Pulmonary artery endothelial cell (primary cell): Measurements from ENCODE around the gene SLC4A1. TPM values are rescaled to one million over a fixed set of nuclear protein-coding genes. Genes with fewer than 3 reads are reported as not detected.

Experiments used
- DNase-seq: peaks from one replicate; pipeline ENCODE4 v3.0.0-alpha.2; 2011; ENCODE audit warnings: low read depth, low spot score
- total RNA-seq: library from RNA; depleted of rRNA; stranded (reverse); fragments of >200 nt; gene quantifications from 2 replicates; pipeline ENCODE4 v1.2.3, GENCODE V29; 2014

The SLC4A1 gene
- total RNA-seq, 1 donor from 2014 or later = not detected

DNA sequence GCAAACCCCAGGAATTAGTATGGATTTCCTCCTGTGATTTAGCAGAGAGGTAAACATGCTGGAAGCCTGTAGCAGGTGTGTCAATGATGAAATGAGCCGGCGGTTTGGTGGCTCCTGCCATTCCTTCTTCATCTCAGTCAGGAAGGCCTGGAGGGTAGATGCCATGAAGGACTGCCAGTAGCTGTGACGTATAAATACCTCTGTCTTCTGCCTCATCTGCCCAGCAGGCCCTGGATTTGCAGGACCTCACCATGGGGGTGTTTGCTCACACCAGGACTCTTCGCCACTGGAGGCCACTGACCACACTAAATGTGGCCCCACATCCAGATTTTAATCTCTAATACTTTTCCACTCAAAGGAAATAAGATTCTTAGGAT, 16.1 kb upstream of the SLC4A1 start:
- DNase-seq = no peak

DNA sequence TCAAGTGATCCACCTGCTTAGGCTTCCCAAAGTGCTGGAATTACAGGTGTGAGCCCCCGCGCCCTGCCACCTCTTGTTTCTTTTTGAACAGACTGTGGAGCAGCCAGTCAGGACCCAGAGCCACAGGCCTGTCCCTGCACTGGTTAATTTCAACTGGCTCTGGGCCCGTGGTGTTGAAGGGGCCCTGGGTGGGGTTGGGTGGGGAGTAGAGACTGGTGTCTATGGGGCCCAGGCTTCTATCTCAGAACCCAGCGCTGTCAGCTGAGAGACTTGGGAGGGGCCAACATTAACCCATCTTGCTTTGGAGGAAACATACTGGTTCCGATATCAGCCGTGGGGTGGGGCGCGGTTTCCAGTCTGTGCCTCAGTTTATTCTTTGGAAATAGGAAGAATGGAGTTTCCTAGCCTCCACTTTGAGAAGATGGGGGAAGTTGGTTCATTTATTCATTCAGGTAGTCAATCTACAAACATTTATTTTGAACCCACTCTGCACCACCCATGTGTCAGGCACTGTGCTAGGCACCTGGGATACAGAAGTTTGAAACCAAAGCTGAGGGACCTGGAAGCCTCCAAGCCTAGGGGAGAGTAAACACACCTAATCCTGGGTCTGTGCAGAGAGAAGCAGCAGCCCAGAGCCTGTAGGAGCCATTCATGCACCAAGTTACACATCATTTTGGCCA, 15.5 kb upstream of the SLC4A1 start:
- no peak for DNase-seq

DNA sequence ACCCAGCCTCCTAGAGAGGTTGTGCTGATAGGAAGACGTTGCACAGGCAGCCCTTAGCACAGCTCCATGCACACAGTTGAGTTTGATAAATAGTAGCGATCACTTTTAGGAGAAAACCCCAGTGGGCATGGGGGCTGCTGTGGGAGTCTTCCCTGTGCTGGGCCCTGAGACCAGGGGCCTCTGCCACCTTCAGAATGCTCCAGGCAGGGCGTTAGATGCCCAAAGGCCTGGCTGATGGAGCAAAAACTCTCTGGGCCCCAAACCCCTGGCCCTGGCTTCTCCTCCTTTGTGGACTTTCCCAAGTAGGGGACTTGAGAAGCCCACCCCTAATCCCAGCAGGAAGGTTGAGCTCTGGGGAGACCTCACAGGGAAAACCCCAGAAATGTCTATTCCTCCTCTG, 14.3 kb upstream of the SLC4A1 start:
- DNase-seq = no peak

DNA sequence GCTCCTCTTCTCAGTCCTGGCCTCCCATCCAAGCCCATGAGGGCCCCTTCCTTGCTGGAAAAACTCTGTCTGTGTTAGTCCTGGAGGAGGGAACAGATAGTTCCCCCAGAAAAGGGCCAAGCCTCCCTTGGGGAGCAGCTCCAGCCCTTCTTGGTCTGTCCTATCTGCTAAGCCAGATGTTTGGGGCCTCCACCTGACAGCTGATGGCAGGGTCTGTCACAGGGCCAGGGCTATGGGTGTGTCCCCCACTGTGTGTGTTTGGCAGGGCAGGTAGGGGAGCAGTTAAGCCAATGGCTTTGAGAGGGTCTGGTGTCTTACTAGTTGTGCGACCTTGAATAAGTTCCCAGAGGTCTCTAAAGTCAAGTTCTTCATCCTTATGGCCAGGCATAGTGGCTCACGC, 13.6 kb upstream of the SLC4A1 start:
- no peak for DNase-seq

DNA sequence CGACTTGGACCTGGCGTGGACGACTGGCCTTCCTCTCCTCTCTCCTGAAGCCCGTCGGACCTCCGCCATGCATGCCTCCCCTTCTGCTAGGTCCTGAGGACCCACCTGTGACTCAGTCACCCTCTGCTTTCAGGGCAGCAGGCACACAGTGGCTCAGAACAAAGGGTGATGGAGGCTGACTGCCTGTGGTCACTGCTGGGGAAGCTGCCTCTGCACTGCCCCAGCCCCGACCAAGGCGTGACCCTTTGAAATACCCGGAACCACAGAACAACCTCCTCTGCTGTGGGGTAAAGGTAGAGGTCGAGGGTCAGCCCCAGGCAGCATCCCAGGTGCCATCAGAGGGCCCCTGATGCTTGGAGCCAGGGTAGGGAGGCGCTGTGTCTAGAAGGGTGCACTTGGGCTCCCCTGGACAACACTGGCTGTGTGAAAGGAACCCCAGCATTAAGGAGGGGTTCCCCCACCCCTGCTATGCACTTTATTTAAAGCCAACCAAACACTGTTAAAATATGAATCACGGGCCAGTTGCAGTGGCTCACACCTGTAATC, 12.5 kb upstream of the SLC4A1 start:
- DNase-seq = no peak

DNA sequence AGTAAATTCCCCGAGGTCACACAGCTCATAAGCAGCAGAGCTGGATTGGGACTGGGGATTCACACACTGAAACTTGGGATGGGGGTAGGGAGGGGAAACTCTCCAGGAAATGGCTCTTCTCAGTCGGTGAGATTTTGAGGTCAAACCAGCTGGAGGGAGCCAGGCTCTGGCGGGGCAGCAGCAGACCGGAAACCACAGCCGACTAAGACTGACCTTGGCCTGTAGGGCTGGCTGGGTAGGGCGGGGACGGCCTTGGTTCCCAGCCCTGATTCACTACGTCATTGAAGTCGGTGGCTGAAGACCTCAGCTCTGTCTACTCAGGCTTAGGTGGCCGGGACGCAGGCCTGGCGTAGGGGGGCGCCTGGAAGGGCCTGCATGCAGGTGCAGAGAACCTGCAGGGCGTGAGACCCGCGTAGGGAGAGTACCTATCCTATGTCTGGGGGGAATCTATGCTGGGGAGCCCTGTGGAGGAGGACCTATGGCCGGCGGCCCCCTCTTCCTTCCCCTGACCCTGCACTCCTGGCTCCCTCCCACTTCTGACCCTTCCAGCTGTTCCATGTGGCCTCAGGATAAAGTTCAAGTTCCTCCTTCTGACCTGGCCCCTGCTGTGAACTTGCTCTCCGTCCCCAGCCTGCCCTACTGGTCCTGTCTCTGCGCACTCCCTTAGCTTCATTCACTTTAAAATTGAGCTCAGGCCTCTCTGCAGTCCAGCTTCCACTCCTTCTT, 11.9 kb upstream of the SLC4A1 start:
- DNase-seq = peak; percentile 59

DNA sequence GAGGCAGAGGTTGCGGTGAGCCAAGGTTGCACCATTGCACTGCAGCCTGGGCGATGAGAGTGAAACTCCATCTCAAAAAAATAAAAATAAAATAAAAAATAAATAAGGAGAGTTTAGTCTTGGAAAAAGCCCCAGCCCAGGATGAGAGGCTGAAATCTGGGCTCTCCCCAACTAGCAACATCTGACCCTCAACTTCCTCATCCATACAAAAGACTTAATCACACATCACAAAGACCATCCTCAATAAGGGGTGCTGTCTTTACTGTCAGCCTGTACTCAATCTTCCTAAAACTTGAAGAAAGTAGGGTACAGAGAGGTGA, 11.4 kb upstream of the SLC4A1 start:
- DNase-seq = no peak

DNA sequence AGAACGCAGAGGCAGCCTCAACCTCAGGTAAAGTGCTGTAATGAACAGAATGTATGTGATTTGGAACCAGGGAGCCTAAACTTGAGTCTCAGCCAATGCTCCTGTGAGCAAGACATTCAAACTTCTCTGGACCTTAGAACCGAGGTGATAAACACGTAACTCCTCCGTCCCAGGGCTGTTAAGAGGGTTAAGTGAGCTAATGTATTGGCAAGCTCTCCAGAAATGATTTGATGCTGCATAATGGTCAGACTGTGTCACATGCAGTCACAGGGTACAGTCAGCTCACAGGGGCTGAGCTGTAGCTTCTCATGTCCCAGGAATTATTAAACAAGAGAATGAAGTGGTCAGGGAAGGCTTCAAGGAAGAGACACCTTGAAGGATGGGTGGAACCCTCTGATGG, 10.0 kb upstream of the SLC4A1 start:
- no peak for DNase-seq

DNA sequence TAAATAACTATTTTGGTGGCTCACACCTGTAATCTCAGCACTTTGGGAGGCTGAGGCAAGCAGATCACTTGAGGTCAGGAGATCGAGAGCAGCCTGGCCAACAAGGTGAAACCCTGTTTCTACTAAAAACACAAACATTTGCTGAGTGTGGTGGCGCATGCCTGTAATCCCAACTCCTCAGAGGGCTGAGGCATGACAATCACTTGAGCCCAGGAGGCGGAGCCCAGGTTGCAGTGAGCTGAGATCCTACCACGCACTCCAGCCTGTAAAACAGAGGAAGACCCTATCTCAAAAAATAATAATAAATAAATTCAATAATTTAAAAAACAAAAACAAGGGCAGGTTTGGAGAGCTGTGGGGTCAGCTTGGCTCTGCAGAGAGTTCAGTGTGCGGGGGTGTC, 5.7 kb upstream of the SLC4A1 start:
- DNase-seq = no peak

DNA sequence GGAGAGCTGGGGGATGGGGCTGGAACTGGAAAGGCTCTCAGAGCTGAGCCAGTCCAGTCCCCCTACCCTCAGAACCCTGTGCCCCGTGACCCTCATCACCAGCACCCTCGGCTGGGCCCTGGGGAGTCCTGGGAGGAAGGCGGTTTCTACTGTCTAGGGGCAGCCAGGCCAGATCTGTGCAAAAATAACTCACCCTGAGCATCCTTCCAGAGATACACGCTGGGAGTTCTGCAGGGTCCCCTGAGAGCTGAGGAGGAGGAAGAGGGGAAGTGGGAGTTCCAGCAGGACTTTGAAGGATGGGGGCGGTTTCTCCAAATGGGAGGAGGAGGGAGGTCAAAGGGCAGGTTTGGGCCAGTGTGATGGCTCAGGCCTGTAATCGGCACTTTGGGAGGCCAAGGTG, 5.0 kb upstream of the SLC4A1 start:
- DNase-seq = no peak

DNA sequence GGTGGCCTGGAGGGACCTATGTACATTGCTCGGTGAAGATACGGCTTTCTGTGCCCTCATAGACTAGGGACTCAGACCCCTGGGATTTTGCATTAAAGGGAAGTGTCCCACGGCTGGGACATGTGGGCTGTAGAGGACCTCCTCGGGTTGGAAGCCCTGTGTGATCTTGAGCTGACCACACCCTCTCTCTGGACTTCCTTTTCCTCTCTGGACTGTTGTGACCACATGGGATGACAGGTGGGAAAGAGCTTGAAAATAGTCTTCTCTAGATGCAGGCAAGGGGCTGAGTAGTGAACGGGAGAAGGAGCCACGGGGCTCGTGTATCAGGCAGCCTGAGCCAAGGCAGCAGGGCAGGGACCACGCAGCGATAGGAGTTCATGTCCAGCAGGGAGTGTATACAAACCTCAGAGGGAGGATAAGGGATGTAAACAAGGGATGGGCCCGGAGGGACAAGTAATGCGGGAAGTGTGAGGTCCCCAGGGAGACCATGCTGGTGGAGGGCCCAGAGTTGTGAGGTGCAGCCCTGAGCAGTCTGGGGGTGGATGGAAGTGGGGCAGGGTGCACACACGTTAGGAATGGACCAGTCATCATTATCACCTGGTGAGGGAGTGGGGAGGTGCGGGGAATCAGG, 4.5 kb upstream of the SLC4A1 start:
- no peak for DNase-seq

DNA sequence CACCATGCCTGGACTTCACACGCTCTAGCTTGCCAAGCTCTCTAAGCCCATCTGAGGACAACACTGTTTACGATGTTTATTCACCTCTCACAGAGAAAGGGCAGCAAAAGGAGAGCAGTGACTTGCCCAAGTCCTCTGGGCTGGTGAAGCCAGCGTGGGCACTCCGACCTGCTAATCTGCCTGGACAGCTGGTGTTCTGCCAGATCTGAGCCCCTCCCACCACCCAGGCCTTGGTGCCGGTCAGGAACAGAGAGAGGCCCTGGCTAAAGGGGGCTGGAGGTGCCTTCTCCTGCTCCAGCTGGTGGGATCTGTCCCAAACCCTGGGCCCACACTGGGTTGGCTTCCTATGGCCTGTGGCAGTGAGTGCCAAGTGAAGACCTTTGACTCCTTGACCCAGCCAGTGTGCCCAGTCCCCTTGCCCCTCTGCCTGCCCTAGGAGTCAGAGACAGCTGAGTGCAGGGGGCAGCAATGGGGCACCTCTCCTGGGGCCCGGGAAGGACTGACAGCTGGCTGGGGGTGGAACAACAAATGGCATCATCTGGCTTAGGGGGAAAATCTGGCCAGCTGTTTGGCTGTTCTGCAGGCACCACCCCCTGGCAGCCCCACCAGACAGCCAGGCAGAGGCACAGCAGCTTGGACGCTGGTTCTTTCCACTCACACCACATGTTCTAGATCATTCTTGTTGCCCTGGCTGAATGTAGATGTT, 1.8 kb upstream of the SLC4A1 start:
- no peak for DNase-seq

DNA sequence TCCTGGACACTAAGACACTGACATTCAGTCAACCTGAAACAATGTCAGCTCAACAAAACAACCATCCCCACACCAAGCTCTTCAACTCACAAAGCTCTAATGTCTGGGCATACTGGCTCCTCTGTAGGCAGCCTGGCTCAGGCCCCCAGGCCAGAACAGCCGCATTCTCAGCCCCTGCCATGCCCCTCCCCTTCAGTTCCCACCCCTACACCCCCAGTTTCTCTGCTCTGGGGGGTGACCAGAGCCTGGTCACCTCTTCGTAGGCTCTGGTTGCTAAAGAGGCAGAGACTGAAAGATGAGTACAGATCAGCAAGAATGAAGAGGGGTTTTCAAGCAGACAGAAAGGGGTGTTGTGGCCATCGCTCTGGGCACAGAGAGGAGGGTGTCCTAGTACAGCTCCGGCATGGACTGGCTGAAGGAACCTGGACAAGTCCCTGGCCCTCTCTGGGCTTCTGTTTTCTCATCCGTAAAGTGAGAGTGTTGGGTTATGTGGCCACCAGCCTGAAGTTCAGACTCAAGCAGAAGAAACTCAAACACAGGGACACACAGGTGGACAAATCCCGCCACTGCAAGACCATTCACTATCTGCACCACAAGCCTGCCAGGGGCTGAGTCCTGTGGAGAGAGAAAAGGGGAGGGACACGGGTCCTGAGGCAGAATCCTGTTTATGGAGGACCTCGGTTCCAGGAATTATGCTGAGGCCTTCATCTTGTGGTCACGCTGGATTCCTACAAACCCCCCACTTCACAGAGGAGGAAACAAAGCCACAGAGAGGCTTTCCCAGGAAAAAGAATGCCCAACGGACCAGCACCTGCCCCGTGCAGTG, 987 bp upstream of the SLC4A1 start:
- no peak for DNase-seq

DNA sequence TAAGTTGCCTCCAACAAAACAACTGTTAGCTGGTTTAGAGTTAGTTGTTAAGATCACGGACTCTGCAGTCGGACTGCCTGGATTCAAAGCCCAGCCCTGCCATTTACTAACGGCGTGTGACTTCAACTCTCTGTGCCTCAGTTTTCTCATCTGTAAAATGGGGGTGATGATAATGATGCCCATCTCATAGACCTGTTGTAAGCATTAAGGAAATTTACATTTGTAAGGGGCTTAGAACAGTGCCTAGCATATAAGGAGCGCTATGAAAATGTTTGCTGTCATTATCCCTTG, 825 bp downstream of the SLC4A1 start:
- DNase-seq = no peak

DNA sequence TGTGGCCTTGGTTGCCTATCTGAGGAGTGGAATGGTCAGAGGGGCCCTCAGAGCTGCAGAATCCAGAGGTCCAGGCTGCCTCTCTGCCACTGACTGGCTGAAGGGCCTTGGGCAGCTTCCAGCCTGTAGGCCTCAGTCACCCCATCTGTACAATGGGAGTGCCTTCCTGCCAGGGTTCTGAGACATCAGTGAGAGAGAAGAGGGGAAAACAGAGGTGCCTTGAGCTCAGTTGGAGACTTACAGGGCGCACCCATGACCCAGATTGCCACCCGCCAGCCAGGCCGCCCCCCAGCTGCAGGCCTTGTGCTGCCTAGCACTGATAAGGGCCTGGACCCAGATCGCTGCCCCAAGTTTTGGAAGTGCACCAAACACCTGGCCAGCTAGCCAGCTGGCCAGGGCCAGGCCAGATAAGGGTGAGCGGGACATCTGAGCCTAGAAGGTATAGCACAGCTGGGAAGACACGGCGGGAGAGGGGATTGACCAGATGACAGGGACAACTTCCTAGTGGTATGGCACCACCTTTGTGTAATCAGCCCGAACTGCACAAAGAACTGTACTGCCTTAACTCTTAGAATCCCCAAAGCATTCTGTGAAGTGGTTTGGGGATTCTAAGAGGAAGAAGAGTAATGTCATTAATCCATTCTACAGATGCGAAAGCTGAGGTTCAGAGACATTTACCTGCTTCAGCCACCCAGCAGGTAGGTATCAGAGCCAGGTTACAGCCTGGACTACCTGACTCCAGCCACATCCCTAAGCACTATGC, 1.4 kb downstream of the SLC4A1 start:
- DNase-seq = no peak

DNA sequence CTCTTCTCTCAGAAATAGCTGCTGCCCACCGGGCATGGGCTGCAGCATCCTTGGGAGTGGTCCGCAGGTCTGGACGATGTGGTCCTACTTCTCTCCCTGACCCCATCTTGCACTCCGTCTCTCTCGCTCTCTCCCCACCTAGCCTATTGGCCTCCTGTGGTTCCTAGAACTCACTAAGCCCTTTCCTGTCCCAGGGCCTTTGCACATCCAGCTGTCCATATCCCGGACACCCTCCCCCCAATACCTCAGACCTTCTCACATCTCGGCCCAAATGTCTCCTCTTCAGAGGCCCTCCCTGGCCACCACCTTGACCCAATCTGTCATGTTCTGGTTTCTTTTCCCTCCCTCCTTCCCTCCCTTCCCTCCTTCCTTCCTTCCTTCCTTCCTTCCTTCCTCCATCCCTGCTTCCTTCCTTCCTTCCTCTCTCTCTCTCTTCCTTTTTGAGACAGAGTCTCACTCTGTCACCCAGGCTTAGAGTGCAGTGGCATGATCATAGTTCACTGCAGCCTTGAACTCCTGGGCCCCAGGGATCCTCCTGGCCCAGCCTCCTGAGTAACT, 4.5 kb downstream of the SLC4A1 start:
- no peak for DNase-seq

DNA sequence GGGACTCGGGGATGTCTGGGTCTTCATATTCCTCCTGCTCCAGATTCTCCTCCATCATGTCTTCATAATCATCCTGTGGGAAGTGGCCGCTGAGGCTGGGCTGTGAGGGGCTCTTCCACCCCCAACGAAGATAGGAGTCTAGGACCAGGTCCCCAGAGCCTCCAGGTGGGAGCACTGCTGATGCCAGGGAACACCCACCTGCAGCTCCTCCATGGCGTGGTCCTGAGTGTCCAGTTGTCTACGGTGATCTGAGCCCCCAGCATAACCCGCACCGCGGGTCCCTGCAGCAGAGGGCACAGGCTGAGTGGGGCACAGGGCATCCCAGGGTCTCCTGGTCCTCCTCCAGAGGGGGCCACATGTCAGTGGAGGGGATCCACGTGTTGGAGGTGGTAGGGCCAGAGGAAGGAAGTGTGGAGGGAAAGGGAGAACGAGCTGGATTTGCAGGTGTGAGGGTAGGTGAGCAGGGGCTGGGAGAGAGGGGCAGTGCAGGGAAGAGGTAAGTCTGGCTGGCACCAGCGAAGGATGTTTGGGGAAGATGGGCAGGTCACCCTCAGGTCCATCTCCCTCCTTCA, 5.2 kb downstream of the SLC4A1 start:
- DNase-seq = no peak

DNA sequence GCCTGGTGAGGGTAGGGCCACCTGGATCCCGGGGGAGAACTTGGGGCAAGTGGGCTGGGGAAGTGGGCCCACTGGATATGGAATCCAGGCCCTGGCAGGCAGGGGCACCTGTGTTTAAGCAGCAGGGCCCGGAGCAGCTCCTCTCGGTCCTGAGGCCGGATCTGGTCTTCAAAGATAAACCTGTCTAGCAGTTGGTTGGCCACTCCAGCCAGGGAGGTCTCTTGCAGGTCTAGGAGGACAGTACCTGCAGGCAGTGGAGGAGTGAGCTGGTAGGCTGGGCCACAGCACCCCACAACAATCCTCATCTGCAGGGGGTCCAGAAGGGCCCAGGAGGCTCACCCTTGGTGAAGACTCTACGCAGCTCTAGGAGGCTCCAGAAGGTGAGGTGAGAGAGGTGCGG, 7.6 kb downstream of the SLC4A1 start:
- no peak for DNase-seq

DNA sequence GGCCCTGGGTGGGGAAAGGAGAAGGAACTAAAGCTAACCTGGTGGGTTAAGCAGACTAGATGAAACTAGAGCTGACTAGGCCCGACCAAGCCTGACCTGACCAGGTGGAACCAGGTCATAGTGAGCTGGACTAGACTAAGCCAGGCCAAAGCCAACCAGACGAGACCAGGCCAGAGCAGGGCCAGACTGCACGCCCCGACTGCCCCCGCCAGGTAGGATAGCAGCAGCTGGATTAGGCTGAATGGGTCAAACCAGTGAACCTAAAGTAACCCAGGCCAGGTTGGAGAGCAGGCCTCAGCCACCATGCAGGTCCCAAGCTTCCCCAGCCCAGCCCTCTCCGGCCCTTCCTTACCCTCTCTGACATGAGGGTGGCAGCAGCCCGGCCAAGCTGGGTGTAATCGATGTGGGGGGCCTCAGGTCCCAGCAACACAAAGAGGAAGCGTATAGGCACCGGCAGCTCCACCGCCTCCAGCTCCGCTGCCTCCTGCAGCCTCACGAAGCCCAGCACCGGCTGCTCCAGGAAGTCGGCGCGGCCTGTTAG, 9.1 kb downstream of the SLC4A1 start:
- DNase-seq = no peak
